K562 (cell line): ENCODE results near the gene LRRC15. TPM values are rescaled to one million over a fixed set of nuclear protein-coding genes. Genes with fewer than 3 reads are reported as not detected.

Source experiments
- ELF4 ChIP-seq: fragments of 450-650 bp; formaldehyde crosslinking; IDR thresholded peaks from 2 replicates; pipeline ENCODE4 v1.4.0; 2022; ENCODE audit warnings: missing genetic modification characterization
- HDAC8 ChIP-seq: fragments of 450-650 bp; IDR thresholded peaks from 2 replicates; pipeline ENCODE4 v1.6.1; 2016; ENCODE audit warnings: mild to moderate bottlenecking, missing genetic modification characterization, moderate library complexity, missing compliant biosample characterization
- NFRKB ChIP-seq: fragments of 450-650 bp; IDR thresholded peaks from 2 replicates; pipeline ENCODE4 v1.6.1; 2016; ENCODE audit warnings: low read depth
- NR2C2 ChIP-seq, 2 experiments: fragments of 200-800 bp in 1 of 2; sonication (Bioruptor generic) in 1 of 2; sonication (generic) in 1 of 2; formaldehyde crosslinking in 1 of 2; IDR thresholded peaks; 2 replicates each; pipeline versions ENCODE4 v1.6.1 to v1.8.0; 2016 to 2022; ENCODE audit warnings: mild to moderate bottlenecking in 1 of 2, missing compliant biosample characterization in 1 of 2, missing genetic modification characterization in 1 of 2, missing genetic modification reagents in 1 of 2
- ZNF589 ChIP-seq: fragments of 200-800 bp; sonication (Bioruptor generic); IDR thresholded peaks from 2 replicates; pipeline ENCODE4 v1.6.1; 2016; ENCODE audit warnings: low read depth, missing genetic modification characterization, missing compliant biosample characterization
- polyA plus RNA-seq, 8 experiments: library from polyadenylated mRNA; depleted of rRNA in 4 of 8; stranded (reverse) in 5 of 8; unstranded in 3 of 8; fragments of >200 nt; fragmentation: Nextera tagmentation in 2 of 8; fragmentation: Illumina TruSeq in 1 of 8; extraction: Ambion mirVana in 2 of 8; extraction: Trizol in 1 of 8; gene quantifications; 2 replicates each; pipeline versions ENCODE4 v1.2.1 to v1.2.3, GENCODE V29; 2011 to 2014; ENCODE audit warnings: inconsistent platforms in 1 of 8, missing spikeins in 1 of 8
- total RNA-seq, 7 experiments: library from RNA; depleted of rRNA in 6 of 7; stranded (reverse); fragments of >200 nt in 6 of 7; fragmentation: Illumina TruSeq in 2 of 7; extraction: Trizol in 2 of 7; gene quantifications; 2 replicates each; pipeline versions ENCODE4 v1.2.1 to v1.2.3, GENCODE V29; 2011 to 2021; ENCODE audit warnings: low replicate concordance in 1 of 7
- TF ChIP-seq, protein P1 (sequence below): fragments of 250-450 bp; sonication (Bioruptor Pico); IDR thresholded peaks from 2 replicates; pipeline ENCODE4 v1.5.0; 2021; ENCODE audit warnings: mild to moderate bottlenecking, moderate library complexity
- TF ChIP-seq, protein P2 (sequence below): fragments of 250-450 bp; sonication (Bioruptor Pico); IDR thresholded peaks from 2 replicates; pipeline ENCODE4 v1.5.0; 2021; ENCODE audit warnings: mild to moderate bottlenecking, borderline replicate concordance
- TF ChIP-seq, protein P3 (sequence below): fragments of 200-800 bp; sonication (Bioruptor generic); IDR thresholded peaks from 2 replicates; pipeline ENCODE4 v1.6.1; 2016; ENCODE audit warnings: missing genetic modification characterization, missing compliant biosample characterization

Gene LRRC15
- total and polyA plus RNA-seq, 9 of the 15 experiments (the other 6 are each of a cell fraction or from before 2014, with no cell fraction given) = not detected

DNA sequence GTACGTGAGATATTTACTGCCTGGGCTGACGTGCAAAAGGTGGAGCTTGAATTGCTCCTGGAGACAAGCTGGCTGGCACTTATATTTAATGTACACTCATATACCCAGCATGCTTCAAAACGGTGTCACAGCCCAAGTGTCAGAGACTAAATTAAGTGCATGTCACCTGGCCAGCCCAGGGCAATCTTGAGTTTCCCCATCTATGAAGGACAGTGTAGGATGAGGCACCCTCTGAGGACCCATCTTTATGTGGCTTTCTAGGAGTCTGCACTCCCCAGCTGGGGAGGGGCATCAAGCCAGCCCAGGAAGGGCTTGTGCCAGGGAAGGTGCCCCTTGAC, 5.3 kb downstream of the LRRC15 start (continued):
- TF ChIP-seq, protein P1, sequence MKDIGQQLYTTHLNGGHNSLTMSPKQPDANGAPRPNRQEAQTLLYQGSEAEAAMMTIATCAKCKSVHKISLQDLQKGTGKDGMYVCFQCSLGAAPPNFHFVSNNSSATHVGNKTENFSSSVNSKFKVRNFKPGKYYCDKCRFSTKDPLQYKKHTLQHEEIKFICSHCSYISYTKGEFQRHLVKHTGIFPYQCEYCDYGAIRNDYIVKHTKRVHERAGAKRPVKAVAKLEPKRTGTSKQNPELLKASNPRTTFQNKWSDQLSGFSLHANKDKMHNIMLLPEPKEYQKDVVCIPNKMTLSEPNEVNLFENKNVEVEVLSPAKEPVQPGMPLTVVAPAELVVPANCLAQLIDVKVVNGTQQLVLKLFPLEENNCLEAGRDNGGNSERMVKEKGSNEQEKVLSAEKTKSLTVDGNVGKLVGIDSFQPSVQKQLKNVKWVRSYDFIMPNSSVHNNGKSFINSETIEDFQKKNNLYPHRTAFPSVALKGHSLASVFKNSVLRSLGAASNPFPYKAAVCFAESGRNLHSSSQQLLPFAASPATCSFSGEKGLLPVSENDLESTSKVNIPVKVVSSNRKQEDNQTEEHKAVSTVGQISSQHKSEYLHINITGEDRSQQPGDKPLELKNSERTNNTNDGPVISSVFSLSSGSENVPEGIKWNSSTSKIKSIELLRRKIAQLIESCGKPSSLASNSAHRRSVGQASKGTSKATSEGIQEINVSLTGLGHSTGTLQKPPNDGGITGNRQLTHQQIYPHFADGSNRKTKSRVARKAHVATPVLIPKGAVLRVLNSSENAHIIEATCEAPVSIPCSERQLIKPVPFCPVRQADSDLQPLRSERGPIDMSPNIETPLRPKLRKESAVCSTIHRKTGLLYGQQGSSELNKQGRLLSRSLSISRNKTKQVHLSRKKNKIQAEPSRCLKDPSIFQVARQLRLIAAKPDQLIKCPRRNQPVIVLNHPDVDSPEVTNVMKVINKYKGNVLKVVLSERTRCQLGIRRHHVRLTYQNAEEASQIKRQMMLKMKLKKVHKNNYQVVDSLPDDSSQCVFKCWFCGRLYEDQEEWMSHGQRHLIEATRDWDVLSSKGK (CRISPR knock-in tag) = no peak
- TF ChIP-seq, protein P2, sequence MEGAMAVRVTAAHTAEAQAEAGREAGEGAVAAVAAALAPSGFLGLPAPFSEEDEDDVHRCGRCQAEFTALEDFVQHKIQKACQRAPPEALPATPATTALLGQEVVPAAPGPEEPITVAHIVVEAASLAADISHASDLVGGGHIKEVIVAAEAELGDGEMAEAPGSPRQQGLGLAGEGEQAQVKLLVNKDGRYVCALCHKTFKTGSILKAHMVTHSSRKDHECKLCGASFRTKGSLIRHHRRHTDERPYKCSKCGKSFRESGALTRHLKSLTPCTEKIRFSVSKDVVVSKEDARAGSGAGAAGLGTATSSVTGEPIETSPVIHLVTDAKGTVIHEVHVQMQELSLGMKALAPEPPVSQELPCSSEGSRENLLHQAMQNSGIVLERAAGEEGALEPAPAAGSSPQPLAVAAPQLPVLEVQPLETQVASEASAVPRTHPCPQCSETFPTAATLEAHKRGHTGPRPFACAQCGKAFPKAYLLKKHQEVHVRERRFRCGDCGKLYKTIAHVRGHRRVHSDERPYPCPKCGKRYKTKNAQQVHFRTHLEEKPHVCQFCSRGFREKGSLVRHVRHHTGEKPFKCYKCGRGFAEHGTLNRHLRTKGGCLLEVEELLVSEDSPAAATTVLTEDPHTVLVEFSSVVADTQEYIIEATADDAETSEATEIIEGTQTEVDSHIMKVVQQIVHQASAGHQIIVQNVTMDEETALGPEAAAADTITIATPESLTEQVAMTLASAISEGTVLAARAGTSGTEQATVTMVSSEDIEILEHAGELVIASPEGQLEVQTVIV = no peak
- no peak for TF ChIP-seq ELF4 (CRISPR knock-in tag)
- no peak for TF ChIP-seq ZNF589 (CRISPR knock-in tag)
- TF ChIP-seq HDAC8 = no peak
- TF ChIP-seq NFRKB = no peak
- TF ChIP-seq, protein P3, sequence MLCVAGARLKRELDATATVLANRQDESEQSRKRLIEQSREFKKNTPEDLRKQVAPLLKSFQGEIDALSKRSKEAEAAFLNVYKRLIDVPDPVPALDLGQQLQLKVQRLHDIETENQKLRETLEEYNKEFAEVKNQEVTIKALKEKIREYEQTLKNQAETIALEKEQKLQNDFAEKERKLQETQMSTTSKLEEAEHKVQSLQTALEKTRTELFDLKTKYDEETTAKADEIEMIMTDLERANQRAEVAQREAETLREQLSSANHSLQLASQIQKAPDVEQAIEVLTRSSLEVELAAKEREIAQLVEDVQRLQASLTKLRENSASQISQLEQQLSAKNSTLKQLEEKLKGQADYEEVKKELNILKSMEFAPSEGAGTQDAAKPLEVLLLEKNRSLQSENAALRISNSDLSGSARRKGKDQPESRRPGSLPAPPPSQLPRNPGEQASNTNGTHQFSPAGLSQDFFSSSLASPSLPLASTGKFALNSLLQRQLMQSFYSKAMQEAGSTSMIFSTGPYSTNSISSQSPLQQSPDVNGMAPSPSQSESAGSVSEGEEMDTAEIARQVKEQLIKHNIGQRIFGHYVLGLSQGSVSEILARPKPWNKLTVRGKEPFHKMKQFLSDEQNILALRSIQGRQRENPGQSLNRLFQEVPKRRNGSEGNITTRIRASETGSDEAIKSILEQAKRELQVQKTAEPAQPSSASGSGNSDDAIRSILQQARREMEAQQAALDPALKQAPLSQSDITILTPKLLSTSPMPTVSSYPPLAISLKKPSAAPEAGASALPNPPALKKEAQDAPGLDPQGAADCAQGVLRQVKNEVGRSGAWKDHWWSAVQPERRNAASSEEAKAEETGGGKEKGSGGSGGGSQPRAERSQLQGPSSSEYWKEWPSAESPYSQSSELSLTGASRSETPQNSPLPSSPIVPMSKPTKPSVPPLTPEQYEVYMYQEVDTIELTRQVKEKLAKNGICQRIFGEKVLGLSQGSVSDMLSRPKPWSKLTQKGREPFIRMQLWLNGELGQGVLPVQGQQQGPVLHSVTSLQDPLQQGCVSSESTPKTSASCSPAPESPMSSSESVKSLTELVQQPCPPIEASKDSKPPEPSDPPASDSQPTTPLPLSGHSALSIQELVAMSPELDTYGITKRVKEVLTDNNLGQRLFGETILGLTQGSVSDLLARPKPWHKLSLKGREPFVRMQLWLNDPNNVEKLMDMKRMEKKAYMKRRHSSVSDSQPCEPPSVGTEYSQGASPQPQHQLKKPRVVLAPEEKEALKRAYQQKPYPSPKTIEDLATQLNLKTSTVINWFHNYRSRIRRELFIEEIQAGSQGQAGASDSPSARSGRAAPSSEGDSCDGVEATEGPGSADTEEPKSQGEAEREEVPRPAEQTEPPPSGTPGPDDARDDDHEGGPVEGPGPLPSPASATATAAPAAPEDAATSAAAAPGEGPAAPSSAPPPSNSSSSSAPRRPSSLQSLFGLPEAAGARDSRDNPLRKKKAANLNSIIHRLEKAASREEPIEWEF (CRISPR knock-in tag) = no peak
- no peak for TF ChIP-seq NR2C2 (CRISPR knock-in tag; IDR thresholded peaks at IDR 0.05)
- TF ChIP-seq NR2C2 (tag; IDR thresholded peaks at IDR 0.05) = no peak
